GM18861 (cell line): ENCODE data around the gene SRGAP2B.
"Not testable (repeated sequence)": the region's sequence is repeated elsewhere in the genome, so short reads cannot be mapped to it uniquely, and the experiment has no call there.

ENCODE experiments used
- ATAC-seq: cut with Tn5 transposase; IDR thresholded peaks from one replicate; pipeline ENCODE4 v1.9.1; 2021; ENCODE audit not compliant: unreplicated experiment

Gene SRGAP2B

DNA sequence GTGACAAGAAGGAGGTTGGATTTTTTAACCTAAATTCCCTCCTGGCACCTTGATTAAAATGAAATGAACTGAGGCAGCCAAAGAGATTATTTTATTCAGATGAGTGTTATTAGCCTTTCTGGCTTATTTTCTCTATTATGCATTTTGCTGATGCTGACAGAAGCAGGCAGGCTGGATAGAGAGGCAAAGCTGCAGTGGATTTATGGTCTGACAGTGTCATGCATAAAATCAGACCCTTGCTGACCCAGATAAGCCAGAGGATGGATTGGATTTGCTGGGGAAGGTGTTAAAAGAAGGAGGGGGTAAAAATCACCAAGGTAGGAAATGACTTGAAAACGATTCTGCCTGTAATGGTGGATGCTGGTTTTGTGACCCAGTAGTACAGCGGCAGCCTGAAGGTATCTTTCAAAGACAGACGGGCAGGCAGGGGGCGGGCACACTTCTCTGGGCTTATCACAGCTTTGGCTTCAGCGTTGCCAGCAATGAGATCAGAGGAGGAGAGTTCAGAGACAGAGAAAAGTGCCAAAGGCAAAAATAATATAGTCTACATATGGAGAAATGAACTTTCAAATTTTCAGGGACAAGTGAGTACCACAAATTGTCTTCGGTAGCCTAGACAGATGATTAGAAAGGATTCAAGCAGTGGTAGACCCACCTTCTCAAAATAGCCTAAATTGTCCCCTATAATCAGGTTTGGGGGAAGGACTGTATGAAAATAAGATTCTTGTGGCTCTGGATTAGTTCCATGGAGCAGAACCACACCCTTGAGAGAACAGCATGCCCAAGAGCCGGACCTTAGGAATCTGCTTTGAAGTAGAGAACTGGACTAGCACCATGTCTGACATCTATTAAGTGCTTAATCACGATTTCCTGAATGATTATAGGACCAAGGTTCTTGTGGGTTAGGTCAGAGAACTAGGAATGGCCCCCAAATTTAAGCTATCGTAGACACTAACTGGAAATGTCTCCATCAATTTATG, 133.2 kb downstream of the SRGAP2B start:
- ATAC-seq, result not testable (repeated sequence)

DNA sequence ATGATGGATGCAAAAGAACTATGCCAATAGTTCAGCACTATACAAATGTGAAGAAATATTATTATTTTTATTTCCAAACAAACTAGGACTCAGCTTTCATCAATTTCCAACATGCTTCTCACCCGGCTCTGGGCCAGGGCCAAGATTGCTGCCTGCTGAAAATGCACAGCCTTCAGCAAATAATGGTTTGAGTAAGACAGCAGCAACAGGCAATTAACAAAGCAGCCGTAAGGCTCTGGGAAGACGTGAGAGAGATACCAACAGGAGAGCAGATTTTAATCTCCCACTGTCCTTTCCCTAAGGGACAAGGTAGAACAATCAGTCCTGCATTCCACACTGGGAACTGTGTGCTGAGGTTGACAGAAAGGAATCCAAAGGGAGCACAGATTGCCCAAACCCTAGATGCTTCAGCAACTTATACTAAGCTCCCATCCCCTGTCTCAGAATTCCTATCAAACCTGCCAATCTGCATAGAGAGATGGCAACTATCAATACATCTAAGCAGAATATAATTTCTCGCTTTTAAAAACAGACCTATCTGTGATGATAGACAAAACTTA, 134.1 kb downstream of the SRGAP2B start:
- not testable (repeated sequence) for ATAC-seq

DNA sequence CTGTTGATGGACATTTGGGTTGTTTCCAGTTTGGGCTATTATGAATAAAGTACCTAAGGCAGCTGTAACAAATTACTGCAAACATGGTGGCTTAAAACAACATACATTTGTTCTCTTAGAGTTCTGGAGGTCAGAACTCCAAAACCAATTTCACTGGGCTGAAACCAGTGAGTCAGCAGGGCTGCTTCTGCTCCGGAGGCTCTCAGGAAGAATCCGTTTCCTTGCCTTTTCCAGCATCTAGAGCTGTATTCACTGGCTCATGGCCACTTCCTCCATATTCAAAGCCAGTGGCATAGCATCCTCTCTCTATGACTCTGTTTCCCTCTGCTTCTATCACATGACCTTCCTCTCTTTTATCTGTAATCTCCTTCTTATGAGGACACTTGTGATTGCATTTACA, 146.7 kb downstream of the SRGAP2B start:
- not testable (repeated sequence) for ATAC-seq

DNA sequence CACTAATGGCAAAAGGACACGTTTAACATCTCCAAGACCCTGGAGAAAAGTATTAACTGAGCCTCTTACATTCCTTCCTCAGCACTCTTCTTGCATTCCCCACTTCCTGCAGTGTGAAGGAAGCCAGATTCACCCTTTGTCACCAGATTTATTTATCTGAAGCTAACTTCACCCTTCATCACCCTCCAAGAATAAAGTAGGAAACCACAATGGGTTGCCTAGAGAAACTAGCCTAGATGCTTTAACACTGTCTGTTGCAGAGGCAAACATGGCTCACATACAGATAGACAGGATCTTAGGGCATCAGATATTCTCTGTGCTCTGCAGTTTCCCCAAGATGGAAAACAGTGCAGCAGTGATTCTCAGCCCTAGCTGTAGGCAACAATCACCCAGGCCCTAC, 147.6 kb downstream of the SRGAP2B start:
- not testable (repeated sequence) for ATAC-seq

DNA sequence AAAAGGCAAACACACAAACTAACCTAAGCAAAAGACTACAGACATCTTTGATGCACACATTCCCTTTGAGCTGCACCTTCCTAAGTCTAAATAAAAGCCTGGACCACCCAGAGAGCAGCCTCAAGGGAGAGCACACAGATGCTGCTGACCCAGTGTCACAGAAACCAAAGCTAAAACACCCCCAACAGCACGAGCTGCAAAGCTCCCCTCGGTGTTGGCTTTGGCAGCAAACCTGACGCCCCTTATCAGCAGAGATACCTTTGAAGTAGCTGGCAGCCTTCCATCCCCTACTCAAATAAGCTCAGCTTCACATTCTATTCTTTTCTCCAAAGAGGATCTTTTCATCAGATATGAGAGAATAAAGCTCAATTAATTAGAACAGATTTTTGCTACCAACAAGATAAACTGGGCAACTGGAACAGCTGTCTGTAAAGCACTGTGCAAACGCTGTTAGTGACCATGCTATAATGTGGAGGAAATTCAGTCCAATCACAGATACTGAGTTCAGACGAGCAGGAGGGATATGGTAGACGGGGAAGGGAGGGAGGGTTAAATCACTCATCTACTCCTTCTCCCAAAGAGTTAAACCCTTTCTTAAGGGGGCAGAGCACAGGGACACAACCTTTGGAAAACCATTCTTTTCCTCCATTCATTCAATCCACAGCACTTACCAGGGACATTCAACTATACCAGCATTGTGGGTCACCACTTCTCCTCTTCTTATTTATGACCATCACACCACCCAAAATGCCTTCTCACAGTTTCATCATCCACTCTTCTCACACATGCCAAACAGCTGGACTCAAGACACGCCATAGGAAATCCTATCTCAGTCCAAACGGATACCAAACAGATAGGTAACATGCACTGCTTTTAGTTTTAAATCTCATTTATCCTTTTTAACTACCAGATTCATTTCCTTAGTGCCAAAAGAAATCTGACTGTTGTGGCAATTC, 148.3 kb downstream of the SRGAP2B start:
- not testable (repeated sequence) for ATAC-seq

DNA sequence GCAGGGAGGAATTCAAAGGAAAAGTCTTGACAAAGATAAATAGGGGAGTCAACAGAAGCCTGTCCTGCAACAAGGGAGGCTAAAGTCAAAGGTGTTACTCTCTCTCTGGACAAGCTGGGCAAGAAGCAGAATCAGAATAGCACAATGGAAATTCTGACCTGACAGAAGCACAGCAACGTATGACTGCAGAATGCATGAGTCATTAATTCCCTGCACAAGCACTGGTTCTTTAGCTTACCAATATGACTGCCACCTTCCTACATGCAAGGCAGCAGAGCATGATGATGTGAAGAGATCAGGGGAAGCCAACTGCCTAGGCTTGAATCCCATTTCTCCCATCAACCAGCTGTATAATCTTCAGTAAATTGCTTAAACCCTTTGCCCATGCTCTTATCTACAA, 153.4 kb downstream of the SRGAP2B start:
- ATAC-seq, result peak; percentile 69

DNA sequence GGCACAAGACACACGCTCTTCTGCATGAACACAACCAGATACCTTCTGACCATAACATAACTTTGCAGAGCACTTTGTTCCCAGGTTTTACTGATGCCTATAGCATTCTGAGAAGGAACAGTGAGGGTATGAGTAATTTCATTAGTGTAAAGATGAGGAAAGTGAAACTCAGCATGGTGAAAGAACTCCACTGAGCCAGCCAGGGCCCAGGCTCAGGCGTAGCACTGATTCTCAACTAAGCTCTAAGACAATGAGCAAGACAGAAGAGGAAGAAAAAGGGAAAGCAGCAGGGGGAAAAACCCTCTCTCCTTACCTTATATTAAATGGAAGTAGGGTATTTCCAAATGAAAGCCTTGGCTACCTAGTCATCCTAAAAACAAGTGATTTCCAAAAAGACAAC, 155.1 kb downstream of the SRGAP2B start:
- ATAC-seq, result peak; percentile 62

DNA sequence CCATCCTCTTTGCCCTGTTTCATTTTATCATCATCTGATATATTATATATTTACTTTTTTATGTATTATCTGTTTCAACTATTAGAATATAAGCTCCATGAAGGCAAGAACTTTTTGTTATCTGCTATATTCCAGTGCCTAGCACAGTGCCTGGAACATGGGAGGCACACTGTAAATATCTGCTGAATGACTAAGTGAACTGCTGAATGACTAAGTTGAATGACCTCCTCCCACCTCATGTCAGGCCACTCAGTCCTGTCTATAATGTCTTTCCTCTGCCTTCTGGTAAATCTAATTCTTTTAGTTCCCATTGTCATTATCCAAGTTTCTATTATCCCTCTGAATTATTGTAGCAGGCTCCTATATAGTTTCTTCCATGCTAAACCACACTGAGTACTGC, 156.5 kb downstream of the SRGAP2B start:
- ATAC-seq, result not testable (repeated sequence)

DNA sequence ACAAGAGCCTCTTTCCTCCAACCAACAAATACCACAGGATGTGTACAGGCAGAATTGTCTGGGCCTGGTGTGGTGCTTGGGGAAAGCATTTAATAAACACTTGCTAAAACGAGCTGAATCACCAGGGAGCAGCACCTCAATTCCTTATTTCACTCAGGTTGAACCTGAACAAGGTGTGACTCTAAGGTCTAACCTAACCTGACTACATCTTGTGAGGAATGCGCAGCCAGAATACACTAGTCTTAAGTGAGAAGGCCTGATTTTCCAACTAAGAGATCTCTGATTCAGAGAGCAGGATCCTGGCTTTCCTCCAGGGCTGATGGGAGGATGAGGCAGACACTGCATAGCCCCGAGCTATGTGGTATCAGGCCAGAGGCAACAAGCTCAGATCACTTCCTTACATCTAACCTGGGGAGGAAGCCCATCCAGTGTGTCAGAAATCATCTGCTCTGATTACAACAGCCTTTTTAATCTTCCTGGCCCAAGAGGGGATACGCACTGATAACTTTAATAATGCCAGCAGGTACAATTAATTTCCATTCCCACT, 158.9 kb downstream of the SRGAP2B start:
- ATAC-seq, result not testable (repeated sequence)

DNA sequence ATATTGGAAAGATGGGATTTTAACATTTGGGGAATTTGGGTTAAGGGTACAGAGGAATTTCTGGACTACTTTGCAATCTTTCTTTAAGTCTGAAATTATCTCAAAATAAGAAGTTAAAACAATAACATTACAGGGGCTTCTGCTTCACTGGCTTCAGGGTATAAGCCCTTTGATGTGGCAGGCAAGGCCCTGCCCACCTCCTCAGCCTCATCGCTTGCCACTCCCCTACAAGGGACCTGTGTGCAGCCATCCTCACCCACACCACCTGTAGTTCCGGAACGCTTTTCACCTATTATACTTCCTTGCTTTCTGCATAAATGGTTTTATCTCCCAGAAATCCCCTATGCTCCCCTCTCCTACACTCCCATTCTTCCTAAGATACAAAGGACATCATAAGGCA, 159.8 kb downstream of the SRGAP2B start:
- not testable (repeated sequence) for ATAC-seq

DNA sequence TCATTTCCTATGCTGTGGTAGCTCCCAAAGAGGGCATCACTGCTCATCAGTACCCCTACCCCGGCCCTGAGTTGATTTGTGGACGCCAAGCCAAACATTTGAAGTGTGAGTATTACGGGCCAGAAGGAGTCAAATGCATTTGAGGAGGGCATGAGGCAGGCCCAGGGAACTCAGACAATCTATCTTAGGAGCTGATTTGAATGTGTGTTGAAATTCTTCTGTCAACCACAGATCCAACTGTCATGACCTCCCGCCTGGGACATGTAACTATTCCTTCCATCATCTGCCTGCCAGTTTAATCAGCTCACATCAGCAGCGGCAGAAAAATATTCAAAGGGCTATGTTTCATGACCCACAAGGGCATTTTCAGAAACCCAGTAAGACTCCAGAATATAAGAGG, 162.1 kb downstream of the SRGAP2B start:
- ATAC-seq, result not testable (repeated sequence)

DNA sequence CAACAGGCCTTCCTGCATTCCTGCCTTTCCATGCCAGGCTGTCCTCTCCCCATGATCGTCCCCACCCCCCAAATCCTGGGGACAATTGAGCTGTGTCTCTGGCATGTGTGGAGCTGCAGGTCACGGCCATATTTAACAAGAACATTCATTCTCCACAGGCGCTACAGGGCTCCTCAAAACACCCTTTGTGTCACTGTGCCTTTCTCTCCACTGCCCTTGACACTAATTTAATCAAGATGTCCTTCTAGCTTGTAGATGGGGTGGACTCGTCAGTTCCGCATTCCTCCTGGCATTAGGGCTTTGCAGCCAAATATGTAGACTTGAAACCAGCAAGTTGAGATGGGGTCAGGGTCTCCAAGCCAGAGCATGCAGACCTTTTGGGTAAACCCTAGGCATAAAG, 163.0 kb downstream of the SRGAP2B start:
- not testable (repeated sequence) for ATAC-seq

DNA sequence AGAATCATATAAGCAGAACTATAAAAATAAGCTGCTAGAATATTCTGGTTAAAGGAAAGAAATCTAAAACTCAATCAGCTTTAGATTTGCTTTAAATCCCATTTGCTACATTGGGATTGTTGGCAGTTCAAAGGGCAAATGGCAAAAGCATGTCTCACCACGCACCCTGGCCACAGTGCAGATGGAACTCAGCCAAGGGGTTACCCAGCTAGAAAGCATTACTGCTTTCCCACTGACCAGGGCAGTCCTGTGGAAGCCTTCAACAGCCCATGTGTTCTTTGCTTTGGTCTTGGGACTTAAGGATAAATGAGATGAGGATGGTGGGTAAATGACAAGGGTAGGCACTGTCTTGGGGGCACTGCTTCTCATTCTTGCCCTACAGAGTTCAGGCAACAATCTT, 163.6 kb downstream of the SRGAP2B start:
- ATAC-seq, result not testable (repeated sequence)

DNA sequence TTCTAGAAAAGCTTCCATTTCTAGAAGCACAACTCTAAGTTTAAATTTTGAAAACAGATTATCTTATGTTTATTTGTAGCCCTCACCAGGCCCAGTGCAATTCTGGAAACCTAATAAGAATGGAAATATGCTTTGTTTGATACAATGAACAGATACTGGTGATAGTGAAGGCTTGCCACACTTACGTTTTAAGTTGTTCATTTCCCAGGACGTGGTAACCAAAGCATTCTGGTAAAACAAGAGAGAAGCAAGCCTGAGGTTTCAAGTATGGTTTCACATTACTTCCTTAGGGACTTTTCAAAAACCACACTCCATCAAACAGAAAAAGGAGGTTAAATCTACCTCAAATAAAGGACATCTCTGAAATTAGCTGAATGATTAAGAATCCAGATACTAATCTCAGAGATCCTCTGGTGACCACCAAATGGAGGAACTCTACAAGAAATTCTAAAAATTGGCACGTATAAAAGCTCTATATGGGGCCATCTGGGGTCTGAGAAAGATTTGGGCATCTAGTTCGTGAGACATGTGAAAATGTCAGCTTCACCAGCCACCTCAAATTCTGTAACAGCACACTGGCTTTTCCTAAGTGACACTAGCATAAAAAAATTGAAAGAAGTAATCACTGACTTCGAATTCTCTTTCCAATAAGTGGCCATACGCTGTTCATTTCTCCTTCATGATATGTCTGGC, 164.9 kb downstream of the SRGAP2B start:
- ATAC-seq, result not testable (repeated sequence)

DNA sequence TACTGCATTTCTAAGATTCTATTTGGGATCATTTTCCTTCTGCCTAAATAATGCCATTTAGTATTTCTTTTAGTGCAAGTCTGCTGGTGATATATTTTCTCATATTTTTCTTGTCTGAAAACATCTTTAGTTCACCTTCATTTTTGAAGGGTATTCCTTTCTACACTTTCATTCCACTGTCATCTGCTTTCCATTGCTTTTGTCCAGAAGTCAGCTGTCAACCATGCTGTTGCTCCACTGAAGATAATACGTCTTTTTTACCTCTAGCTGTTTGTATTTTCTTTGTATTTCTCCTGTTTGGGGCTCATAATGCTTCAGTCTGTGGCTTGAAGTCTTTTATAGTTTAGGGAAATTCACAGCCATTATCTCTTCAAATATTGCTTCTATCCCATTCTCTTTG, 167.8 kb downstream of the SRGAP2B start:
- not testable (repeated sequence) for ATAC-seq

DNA sequence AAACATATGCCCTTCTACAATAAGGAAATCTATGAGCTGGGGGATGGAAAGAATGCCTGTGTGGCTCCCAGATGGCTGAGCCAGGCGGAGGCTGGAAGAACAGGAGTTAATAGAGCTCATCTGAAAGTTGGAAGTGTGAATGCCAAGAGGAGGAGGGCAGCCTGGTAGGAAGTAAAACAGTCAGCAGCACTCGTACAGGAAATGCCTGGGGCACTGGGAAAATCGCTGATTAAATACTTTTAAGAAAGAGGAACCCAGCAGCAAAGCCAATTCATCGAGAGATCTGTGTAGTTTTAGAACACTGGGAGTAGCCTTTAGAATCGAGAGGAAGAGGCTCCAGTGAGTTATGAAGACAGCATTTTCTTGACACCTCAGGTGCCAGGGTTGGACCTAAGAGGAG, 171.5 kb downstream of the SRGAP2B start:
- ATAC-seq, result not testable (repeated sequence)

DNA sequence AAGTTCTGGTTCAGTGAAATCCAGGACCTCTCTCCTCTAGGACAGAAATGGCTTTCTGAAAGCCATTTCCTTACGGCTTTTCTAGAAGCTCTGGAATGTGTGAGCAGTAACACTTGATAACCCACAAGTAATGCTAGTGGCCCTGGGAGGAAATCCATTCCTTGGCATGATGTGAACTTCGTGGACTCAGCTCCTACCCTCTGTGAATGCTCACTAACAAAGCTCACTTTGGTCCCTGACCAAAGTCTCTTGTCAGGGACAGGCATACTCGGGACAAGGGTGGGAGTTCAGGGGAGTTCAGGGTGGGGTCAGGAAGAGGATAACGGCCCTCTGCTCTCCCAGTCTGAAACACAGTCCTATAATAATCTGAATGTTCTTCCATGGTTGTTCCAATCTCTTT, 172.3 kb downstream of the SRGAP2B start:
- ATAC-seq, result not testable (repeated sequence)

DNA sequence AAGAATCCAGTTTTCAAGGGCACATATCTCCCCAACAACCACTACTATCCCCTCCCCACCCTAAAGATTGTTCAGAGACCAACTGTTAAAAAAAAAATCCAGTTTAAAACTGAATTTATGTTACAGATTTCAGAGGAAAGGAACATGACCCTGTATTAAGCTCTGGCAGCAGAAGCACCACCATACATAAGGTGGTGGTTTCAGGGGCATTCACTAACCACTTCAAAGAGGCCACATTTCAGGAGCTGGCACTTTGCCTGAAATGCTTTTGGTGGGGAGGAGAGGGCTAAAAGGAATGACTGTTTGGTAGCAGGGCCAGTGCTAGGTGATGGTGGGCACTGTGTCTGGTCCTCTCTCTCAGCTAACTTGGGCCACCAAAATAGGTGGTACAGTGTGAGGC, 176.0 kb downstream of the SRGAP2B start:
- not testable (repeated sequence) for ATAC-seq

DNA sequence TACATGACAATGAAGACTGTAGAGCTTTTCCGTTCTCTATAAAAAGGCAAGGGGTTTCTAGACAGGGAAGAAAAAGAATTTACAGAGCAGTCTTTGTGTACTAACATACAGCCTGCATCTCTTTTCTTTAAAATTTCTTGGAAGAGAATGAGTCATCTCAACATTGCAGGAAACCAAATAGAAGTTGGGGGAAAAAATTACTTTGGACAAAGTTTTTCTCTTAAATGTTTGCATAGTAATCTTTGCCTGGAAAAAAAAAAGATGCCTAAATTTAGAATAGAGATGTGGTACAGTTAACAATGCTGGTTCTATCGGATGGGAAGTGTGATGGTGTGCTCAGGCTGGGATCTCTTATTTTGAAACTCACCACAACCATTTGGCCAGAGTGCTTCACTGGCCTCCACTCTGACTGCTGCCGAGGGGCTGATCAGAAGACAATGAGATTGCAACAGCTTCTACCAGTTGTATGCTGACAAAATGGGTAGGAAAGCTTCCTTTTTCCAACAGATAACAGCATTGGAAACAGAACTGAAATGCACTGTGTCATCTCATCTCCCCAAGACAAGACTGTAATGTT, 177.0 kb downstream of the SRGAP2B start:
- not testable (repeated sequence) for ATAC-seq
